CD4-positive, alpha-beta T cell treated with Interleukin-4 for 1 hour (primary cell): ENCODE data around the gene MRPS26.
"Not testable (repeated sequence)": the region's sequence is repeated elsewhere in the genome, so short reads cannot be mapped to it uniquely, and the experiment has no call there.

Source experiments
- DNase-seq, 2 donors: peaks; one replicate each; pipeline ENCODE4 v3.0.0-alpha.2; 2020 to 2022

Gene MRPS26

GRCh38 chr20:3045816-3046676, at the start of gene MRPS26:
Gene MRPS26 (plus strand): TSS chr20:3046052. CDS start chr20:3046069, 17 bp downstream.
- peak; percentile 74 to 76 for DNase-seq

- DNase-seq, result no peak
Observed at GRCh38 chr20:2998728-2999127, 47.1 kb upstream of the MRPS26 start.

- peak in 1 of 2 donors; percentile 51 for DNase-seq
Observed at GRCh38 chr20:3000852-3001523, 44.9 kb upstream of the MRPS26 start.

GRCh38 chr20:3003416-3003815, 42.4 kb upstream of the MRPS26 start:
- no peak for DNase-seq

GRCh38 chr20:3010985-3011723, 34.7 kb upstream of the MRPS26 start:
- no peak for DNase-seq

- DNase-seq, result no peak
Observed at GRCh38 chr20:3011752-3012151, 34.1 kb upstream of the MRPS26 start.

- DNase-seq, result no peak
Observed at GRCh38 chr20:3013771-3014170, 32.1 kb upstream of the MRPS26 start.

GRCh38 chr20:3014179-3014578, 31.7 kb upstream of the MRPS26 start:
- no peak for DNase-seq

- no peak for DNase-seq
Observed at GRCh38 chr20:3014662-3015061, 31.2 kb upstream of the MRPS26 start.

- DNase-seq, result not testable (repeated sequence)
Observed at GRCh38 chr20:3015302-3015701, 30.6 kb upstream of the MRPS26 start.

- no peak for DNase-seq
Observed at GRCh38 chr20:3021327-3021726, 24.5 kb upstream of the MRPS26 start.

- DNase-seq, result no peak
Observed at GRCh38 chr20:3021777-3022176, 24.1 kb upstream of the MRPS26 start.

- DNase-seq, result not testable (repeated sequence)
Observed at GRCh38 chr20:3022559-3023490, 23.0 kb upstream of the MRPS26 start.

GRCh38 chr20:3027987-3028386, 17.9 kb upstream of the MRPS26 start:
- no peak for DNase-seq

GRCh38 chr20:3031524-3032147, 14.2 kb upstream of the MRPS26 start:
- DNase-seq, result no peak

GRCh38 chr20:3032624-3033023, 13.2 kb upstream of the MRPS26 start:
- no peak for DNase-seq

GRCh38 chr20:3037654-3038053, 8.2 kb upstream of the MRPS26 start:
- DNase-seq, result no peak

- DNase-seq, result no peak
Observed at GRCh38 chr20:3038454-3038853, 7.4 kb upstream of the MRPS26 start.

GRCh38 chr20:3039426-3039825, 6.4 kb upstream of the MRPS26 start:
- no peak for DNase-seq

GRCh38 chr20:3040086-3040485, 5.8 kb upstream of the MRPS26 start:
- no peak for DNase-seq

GRCh38 chr20:3041854-3042409, 3.9 kb upstream of the MRPS26 start:
- DNase-seq, result no peak

GRCh38 chr20:3042625-3043024, 3.2 kb upstream of the MRPS26 start:
- DNase-seq, result no peak
